Endothelial cell of umbilical vein (primary cell): ENCODE measurements around the gene SYNDIG1. TPM values are rescaled to one million over a fixed set of nuclear protein-coding genes. Genes with fewer than 3 reads are reported as not detected.

Experiments
- BruUV-seq: library from RNA; stranded (reverse); fragments of 400-500 nt; replicated peaks from 2 replicates; lab custom pipeline; 2021; lab: Mats Ljungman, UMichigan
- CTCF ChIA-PET: fragments of 300-600, 350-600 bp; sonication (Branson Sonifier 250); formaldehyde crosslinking; loops from one replicate; lab custom pipeline; 2021; ENCODE audit warnings: antibody characterized with exemption, inconsistent platforms; lab: Charles Lee
- POLR2A ChIA-PET: fragments of 300-600, 350-600 bp; sonication (Branson Sonifier 250); formaldehyde crosslinking; loops from one replicate; lab custom pipeline; 2021; ENCODE audit warnings: antibody characterized with exemption, inconsistent platforms; lab: Charles Lee
- DNase-seq: peaks from one replicate; pipeline ENCODE4 v3.0.0-alpha.2; 2011; ENCODE audit warnings: low read depth, low spot score
- FAIRE-seq: peaks from 2 replicates; lab custom pipeline; 2011; peaks lifted over from hg19 to GRCh38; lab: Jason Lieb, UNC
- H2AFZ ChIP-seq: 2 replicates; pipeline ENCODE4 v1.6.0; 2012; ENCODE audit warnings: low read depth, low read length, control low read depth, inconsistent platforms
- H3K27ac ChIP-seq: 2 replicates; pipeline ENCODE4 v1.5.1; 2011; ENCODE audit warnings: low read depth, mild to moderate bottlenecking, control low read depth, low read length, moderate library complexity; ENCODE audit not compliant: insufficient read depth
- H3K27me3 ChIP-seq, 2 experiments: 2 replicates each; pipeline versions ENCODE4 v1.6.0 to v1.6.1; 2011; ENCODE audit warnings: low read length in 2 of 2, mixed read lengths in 1 of 2; ENCODE audit not compliant: control insufficient read depth in 2 of 2, insufficient read depth in 2 of 2
- H3K36me3 ChIP-seq, 2 experiments: 2 replicates in 1 of 2; 3 replicates in 1 of 2; pipeline ENCODE4 v1.5.1; 2011; ENCODE audit warnings: low read length in 2 of 2, mild to moderate bottlenecking in 1 of 2, moderate library complexity in 1 of 2; ENCODE audit not compliant: control insufficient read depth in 2 of 2, insufficient read depth in 2 of 2; ENCODE audit errors: extremely low read depth in 1 of 2
- H3K4me1 ChIP-seq: 3 replicates; pipeline ENCODE4 v1.5.1; 2011; ENCODE audit warnings: mild to moderate bottlenecking, low read length; ENCODE audit not compliant: control insufficient read depth, insufficient read depth; ENCODE audit errors: extremely low read depth
- H3K4me2 ChIP-seq: 2 replicates; pipeline ENCODE4 v1.6.1; 2011; ENCODE audit warnings: low read length, control low read depth, mixed read lengths; ENCODE audit not compliant: insufficient read depth
- H3K4me3 ChIP-seq, 3 experiments: fragments of 200-600 bp in 1 of 3; sonication (generic), shearing (Covaris generic) in 1 of 3; replicated peaks in 1 of 3; 2 replicates each; pipeline ENCODE4 v1.5.1; 2011 to 2016; ENCODE audit warnings: control low read depth in 3 of 3, low read length in 3 of 3, mild to moderate bottlenecking in 2 of 3, inconsistent platforms in 1 of 3, low read depth in 1 of 3, moderate library complexity in 1 of 3; ENCODE audit not compliant: insufficient read depth in 1 of 3
- H3K79me2 ChIP-seq: 2 replicates; pipeline ENCODE4 v1.6.0; 2012; ENCODE audit warnings: low read length, inconsistent platforms; ENCODE audit not compliant: control insufficient read depth, insufficient read depth
- H3K9ac ChIP-seq: replicated peaks from 2 replicates; pipeline ENCODE3; 2011; ENCODE audit warnings: low read length, control low read depth; ENCODE audit not compliant: insufficient read depth; ENCODE audit errors: extremely low read depth
- H3K9me1 ChIP-seq: replicated peaks from 3 replicates; pipeline ENCODE4 v1.6.0; 2011; ENCODE audit warnings: mild to moderate bottlenecking, low read length; ENCODE audit not compliant: control insufficient read depth, insufficient read depth; ENCODE audit errors: extremely low read depth
- H3K9me3 ChIP-seq: replicated peaks from 2 replicates; pipeline ENCODE4 v1.5.1; 2012; ENCODE audit warnings: low read length, inconsistent platforms; ENCODE audit not compliant: control insufficient read depth, insufficient read depth
- H4K20me1 ChIP-seq: replicated peaks from 2 replicates; pipeline ENCODE3; 2011; ENCODE audit warnings: mild to moderate bottlenecking, low read length; ENCODE audit not compliant: control insufficient read depth, insufficient read depth; ENCODE audit errors: extremely low read depth
- EZH2 ChIP-seq: IDR thresholded peaks from 2 replicates; pipeline ENCODE4 v1.6.1; 2012; ENCODE audit warnings: borderline replicate concordance, low read depth, mild to moderate bottlenecking, moderate library complexity, low read length, inconsistent platforms; ENCODE audit not compliant: severe bottlenecking
- FOS ChIP-seq: IDR thresholded peaks from 2 replicates; pipeline ENCODE4 v1.6.1; 2011; ENCODE audit warnings: mild to moderate bottlenecking, low read length, moderate library complexity, borderline replicate concordance; ENCODE audit not compliant: insufficient read depth
- dilution Hi-C: fragments of 300-500 bp; cut with MboI; formaldehyde crosslinking; loops from one replicate; pipeline ENCODE4 v1.15.0; 2019; ENCODE audit warnings: low sequenced_read_pairs; ENCODE audit not compliant: extremely low pct_ligation_motif_present
- intact Hi-C: fragments of 100-400 bp; cut with micrococcal nuclease; formaldehyde crosslinking; loops from one replicate; pipeline ENCODE4 v1.10.0; 2022
- polyA plus RNA-seq, 4 experiments: library from polyadenylated mRNA; depleted of rRNA in 3 of 4; stranded (reverse) in 3 of 4; unstranded in 1 of 4; fragments of >200 nt; gene quantifications; 2 replicates each; pipeline versions ENCODE4 v1.2.1 to v1.2.3, GENCODE V29; 2011 to 2012; ENCODE audit warnings: missing spikeins in 1 of 4
- total RNA-seq: library from RNA; stranded (reverse); gene quantifications from 2 replicates; pipeline ENCODE4 v1.2.3, GENCODE V29; 2021

Gene SYNDIG1
- total and polyA plus RNA-seq, 2 donors (not counting 3 experiments of a cell fraction or from before 2014, with no cell fraction given), result not detected

GRCh38 chr20:24683676-24684075 is 214.2 kb downstream of the SYNDIG1 start:
- H3K27ac ChIP-seq, result no peak overlapping the region
- TF ChIP-seq FOS (no peak), EZH2 (no peak)
- no peaks in the 10 kb centered on the region for H3K4me1 ChIP-seq
- no peak overlapping the region for H2AFZ ChIP-seq
- intact Hi-C loops (no loop called here), dilution Hi-C loops (no loop called here)
- H3K9ac ChIP-seq, result no peak overlapping the region
- H3K36me3 ChIP-seq, result no peaks in the 10 kb centered on the region
- ChIA-PET CTCF (no interaction called here), POLR2A (no interaction called here)
- H3K27me3 ChIP-seq, result no peaks in the 10 kb centered on the region
- FAIRE-seq (no peak), DNase-seq (no peak)
- BruUV-seq, result no TSS peak
- no peak overlapping the region for H3K4me2 ChIP-seq
- no peaks in the 10 kb centered on the region for H3K9me1 ChIP-seq
- no peaks in the 10 kb centered on the region for H4K20me1 ChIP-seq
- H3K79me2 ChIP-seq, result no peaks in the 10 kb centered on the region
- H3K9me3 ChIP-seq, result peaks cover 3% of the 10 kb centered on the region
- no peak overlapping the region for H3K4me3 ChIP-seq

- ChIA-PET POLR2A (no interaction called here), CTCF (no interaction called here)
- no peak overlapping the region for H3K4me3 ChIP-seq
- H3K36me3 ChIP-seq, result no peaks in the 10 kb centered on the region
- FAIRE-seq (no peak), DNase-seq (no peak)
- H3K27ac ChIP-seq, result no peak overlapping the region
- no peak overlapping the region for H3K9ac ChIP-seq
- intact Hi-C loops (no loop called here), dilution Hi-C loops (no loop called here)
- H3K27me3 ChIP-seq, result no peaks in the 10 kb centered on the region
- H2AFZ ChIP-seq, result no peak overlapping the region
- no peaks in the 10 kb centered on the region for H3K9me1 ChIP-seq
- H3K79me2 ChIP-seq, result no peaks in the 10 kb centered on the region
- H3K4me2 ChIP-seq, result no peak overlapping the region
- H3K9me3 ChIP-seq, result peaks cover 3% of the 10 kb centered on the region
- H3K4me1 ChIP-seq, result no peaks in the 10 kb centered on the region
- BruUV-seq, result no TSS peak
- no peak for TF ChIP-seq EZH2
- no peaks in the 10 kb centered on the region for H4K20me1 ChIP-seq
Measured at GRCh38 chr20:24684421-24684871, 215.0 kb downstream of the SYNDIG1 start.
